Stimulated activated CD8-positive, alpha-beta memory T cell treated with anti-CD3 and anti-CD28 coated beads, Interleukin-12 subunit alpha, Interleukin-12 subunit beta, amount 100 ng/mL, for 24 hours (primary cell): ENCODE data around the gene SLC43A2.

Experiments
- DNase-seq: peaks from one replicate; pipeline ENCODE4 v3.0.0-alpha.2; 2020; ENCODE audit errors: extremely low read depth

The SLC43A2 gene

GRCh38 chr17:1562176-1562643 lies 66.4 kb downstream of the SLC43A2 start:
- DNase-seq, result no peak

GRCh38 chr17:1561420-1562175 lies 67.0 kb downstream of the SLC43A2 start:
- no peak for DNase-seq

- no peak for DNase-seq
Measured at GRCh38 chr17:1560858-1561355, 67.7 kb downstream of the SLC43A2 start.

- DNase-seq, result no peak
Measured at GRCh38 chr17:1560101-1560857, 68.4 kb downstream of the SLC43A2 start.

GRCh38 chr17:1559047-1560043 lies 69.3 kb downstream of the SLC43A2 start:
- DNase-seq, result no peak

GRCh38 chr17:1558401-1558800 lies 70.2 kb downstream of the SLC43A2 start:
- no peak for DNase-seq

- no peak for DNase-seq
Measured at GRCh38 chr17:1557355-1558095, 71.1 kb downstream of the SLC43A2 start.

- DNase-seq, result no peak
Measured at GRCh38 chr17:1555651-1556471, 72.8 kb downstream of the SLC43A2 start.

GRCh38 chr17:1554751-1555540 lies 73.7 kb downstream of the SLC43A2 start:
- DNase-seq, result no peak

GRCh38 chr17:1553354-1554266 lies 75.0 kb downstream of the SLC43A2 start:
- no peak for DNase-seq

- DNase-seq, result no peak
Measured at GRCh38 chr17:1552932-1553331, 75.7 kb downstream of the SLC43A2 start.

GRCh38 chr17:1551741-1552140 lies 76.9 kb downstream of the SLC43A2 start:
- DNase-seq, result no peak

GRCh38 chr17:1548032-1548431 lies 80.6 kb downstream of the SLC43A2 start:
- no peak for DNase-seq

- DNase-seq, result no peak
Measured at GRCh38 chr17:1546292-1546922, 82.2 kb downstream of the SLC43A2 start.

- no peak for DNase-seq
Measured at GRCh38 chr17:1545618-1546017, 83.0 kb downstream of the SLC43A2 start.

- no peak for DNase-seq
Measured at GRCh38 chr17:1542316-1542715, 86.3 kb downstream of the SLC43A2 start.

- no peak for DNase-seq
Measured at GRCh38 chr17:1541367-1541904, 87.2 kb downstream of the SLC43A2 start.
